ENCODE data around the gene ADARB2.

ADARB2 gene

DNA sequence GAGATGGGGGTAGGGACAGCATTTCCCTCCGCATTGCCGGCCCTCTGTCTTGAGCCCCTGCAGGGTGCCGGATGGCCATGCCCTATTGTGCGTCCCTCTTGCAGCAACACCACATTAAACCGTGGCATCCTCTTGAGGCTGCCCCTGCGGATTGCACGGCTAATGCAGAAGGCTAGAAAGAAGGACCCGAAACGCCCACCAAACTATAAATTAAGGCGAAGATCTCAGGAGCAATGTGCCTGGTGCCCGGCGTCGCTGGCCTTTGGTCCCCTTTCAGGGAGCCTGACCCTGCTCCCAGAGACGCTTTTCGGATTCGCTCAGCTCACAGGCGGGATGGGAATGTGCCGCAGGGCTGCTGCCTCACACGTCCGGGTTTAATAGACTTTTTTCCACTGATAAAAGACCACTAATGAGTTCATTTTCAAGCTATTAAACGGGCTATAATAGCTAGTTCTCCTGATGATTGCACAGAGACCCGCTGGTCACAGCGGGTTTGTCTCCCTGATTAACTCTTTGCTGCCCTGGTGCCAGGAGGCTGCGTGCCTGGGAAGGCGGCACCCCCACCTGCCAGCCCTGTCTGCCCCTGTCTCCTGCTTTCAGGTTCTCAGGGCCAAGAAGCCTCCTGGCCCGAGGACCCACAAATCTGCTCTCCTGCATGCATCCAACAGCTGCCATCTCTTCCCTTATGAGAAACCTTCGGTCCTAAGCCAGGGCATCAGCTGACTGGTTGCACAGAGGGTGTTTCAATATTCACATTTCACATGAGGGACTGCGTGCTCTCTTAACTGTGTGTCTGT is 128.3 kb downstream of the ADARB2 start:
- no peak for FAIRE-seq
- no peak for DNase-seq (ENCODE audit: insufficient read length, low spot score)
- TF ChIP-seq POLR2A (IDR thresholded peaks at IDR 0.05; ENCODE audit: low read depth, low read length) = no peak

DNA sequence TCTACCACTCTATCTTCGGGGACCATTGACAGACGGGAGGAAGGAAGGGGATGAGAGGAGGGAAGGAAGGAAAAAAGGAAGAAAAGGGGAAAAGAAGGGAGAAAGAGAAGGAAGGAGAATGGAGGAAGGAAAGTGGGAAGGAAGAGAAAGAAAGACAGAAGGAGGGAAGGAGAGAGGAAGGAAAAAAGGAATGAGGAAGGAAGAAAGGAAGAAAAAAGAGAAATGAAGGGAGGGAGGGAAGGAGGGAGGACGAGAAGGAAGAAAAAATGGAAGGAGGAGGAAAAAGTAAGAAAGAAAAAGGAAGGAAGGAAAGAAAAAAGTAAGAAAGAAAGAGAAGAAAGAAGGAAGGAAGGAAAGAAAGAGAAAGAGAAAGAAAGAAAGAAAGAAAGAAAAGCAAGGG is 128.9 kb downstream of the ADARB2 start:
- FAIRE-seq (no peak), DNase-seq (ENCODE audit: insufficient read length, low spot score) (no peak)
- no peak for TF ChIP-seq POLR2A (IDR thresholded peaks at IDR 0.05; ENCODE audit: low read depth, low read length)

GRCh38 chr10:1607466-1607865 is 129.9 kb downstream of the ADARB2 start:
- no peak for TF ChIP-seq POLR2A (IDR thresholded peaks at IDR 0.05; ENCODE audit: low read depth, low read length)
- no peak for FAIRE-seq
- no peak for DNase-seq (ENCODE audit: insufficient read length, low spot score)

DNA sequence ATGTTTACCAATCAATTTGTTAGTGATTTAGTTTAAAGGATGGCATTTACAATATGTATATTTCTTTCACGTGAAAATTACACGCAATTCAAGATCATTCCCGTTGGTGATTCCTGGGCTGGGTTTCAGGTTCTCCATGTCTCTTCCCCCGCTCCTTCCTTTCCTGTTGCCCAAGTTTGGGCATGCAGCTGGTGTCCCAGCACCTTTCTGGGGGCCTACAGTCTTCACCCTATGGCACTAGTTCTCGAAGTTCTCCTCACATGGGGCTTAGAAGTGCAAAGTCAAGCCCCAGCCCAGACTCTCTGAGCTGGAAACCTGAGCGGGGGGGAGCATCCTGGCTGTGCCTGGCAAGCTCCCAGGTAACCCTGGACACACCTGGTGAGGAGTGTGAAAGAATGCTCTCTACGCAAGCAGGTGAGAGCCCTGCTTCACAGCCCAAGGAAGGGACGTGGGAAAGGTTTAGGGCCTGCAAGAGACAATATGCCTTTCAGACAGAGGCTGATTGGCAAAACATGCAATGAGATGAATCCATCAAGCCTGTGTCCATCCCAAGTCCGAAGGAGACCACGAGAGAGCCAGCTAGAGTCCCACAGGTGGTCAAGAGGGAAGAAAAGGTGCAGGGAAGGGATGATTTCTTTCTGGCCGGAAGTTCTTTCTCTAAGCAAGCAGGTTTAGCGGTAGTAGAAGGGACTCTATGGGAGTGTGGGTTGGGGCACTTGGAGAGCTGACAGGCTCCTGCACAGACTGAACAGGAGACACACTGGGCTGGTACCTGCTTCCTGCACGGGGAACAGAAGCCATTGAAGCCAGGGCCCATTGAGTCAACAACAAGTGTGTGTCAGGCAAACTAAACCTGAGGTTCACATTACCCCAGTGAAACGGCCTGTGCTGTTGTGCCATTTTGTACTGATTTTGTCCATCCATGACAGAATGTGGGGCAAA is 131.1 kb downstream of the ADARB2 start:
- no peak for FAIRE-seq
- no peak for TF ChIP-seq POLR2A (IDR thresholded peaks at IDR 0.05; ENCODE audit: low read depth, low read length)
- no peak for DNase-seq (ENCODE audit: insufficient read length, low spot score)

- DNase-seq (ENCODE audit: insufficient read length, low spot score) (no peak), FAIRE-seq (no peak)
- TF ChIP-seq POLR2A (IDR thresholded peaks at IDR 0.05; ENCODE audit: low read depth, low read length) = no peak
Observed at GRCh38 chr10:1605121-1605520, 132.2 kb downstream of the ADARB2 start.

GRCh38 chr10:1604246-1604645 is 133.1 kb downstream of the ADARB2 start:
- TF ChIP-seq POLR2A (IDR thresholded peaks at IDR 0.05; ENCODE audit: low read depth, low read length) = no peak
- DNase-seq (ENCODE audit: insufficient read length, low spot score) (no peak), FAIRE-seq (no peak)

- DNase-seq (ENCODE audit: insufficient read length, low spot score) (no peak), FAIRE-seq (no peak)
- TF ChIP-seq POLR2A (IDR thresholded peaks at IDR 0.05; ENCODE audit: low read depth, low read length) = no peak
Observed at GRCh38 chr10:1603181-1603580, 134.1 kb downstream of the ADARB2 start.

- no peak for DNase-seq (ENCODE audit: insufficient read length, low spot score)
- FAIRE-seq = no peak
- no peak for TF ChIP-seq POLR2A (IDR thresholded peaks at IDR 0.05; ENCODE audit: low read depth, low read length)
Observed at GRCh38 chr10:1602037-1602484, 135.3 kb downstream of the ADARB2 start.

DNA sequence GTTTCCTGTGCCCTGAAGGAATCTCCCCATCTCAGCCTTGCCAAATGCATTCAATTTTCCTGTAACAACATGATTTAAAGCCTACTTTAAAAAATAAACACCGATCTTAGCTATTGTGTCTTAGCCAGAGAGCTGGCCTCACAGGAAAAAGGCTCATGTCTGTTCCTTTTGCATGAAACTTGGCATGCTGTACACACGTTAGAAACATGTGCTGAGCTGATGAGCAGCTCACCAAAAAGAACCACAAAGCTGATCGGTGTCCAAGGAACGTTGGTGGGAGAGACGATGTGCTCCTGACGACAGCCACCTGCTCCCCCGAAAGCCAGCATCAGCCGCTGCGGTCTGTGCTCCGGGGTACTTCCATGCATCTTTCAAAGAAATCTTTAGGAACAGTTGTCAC is 135.9 kb downstream of the ADARB2 start:
- DNase-seq (ENCODE audit: insufficient read length, low spot score) (no peak), FAIRE-seq (no peak)
- no peak for TF ChIP-seq POLR2A (IDR thresholded peaks at IDR 0.05; ENCODE audit: low read depth, low read length)

GRCh38 chr10:1600861-1601260 is 136.5 kb downstream of the ADARB2 start:
- DNase-seq (ENCODE audit: insufficient read length, low spot score) (no peak), FAIRE-seq (no peak)
- no peak for TF ChIP-seq POLR2A (IDR thresholded peaks at IDR 0.05; ENCODE audit: low read depth, low read length)

DNA sequence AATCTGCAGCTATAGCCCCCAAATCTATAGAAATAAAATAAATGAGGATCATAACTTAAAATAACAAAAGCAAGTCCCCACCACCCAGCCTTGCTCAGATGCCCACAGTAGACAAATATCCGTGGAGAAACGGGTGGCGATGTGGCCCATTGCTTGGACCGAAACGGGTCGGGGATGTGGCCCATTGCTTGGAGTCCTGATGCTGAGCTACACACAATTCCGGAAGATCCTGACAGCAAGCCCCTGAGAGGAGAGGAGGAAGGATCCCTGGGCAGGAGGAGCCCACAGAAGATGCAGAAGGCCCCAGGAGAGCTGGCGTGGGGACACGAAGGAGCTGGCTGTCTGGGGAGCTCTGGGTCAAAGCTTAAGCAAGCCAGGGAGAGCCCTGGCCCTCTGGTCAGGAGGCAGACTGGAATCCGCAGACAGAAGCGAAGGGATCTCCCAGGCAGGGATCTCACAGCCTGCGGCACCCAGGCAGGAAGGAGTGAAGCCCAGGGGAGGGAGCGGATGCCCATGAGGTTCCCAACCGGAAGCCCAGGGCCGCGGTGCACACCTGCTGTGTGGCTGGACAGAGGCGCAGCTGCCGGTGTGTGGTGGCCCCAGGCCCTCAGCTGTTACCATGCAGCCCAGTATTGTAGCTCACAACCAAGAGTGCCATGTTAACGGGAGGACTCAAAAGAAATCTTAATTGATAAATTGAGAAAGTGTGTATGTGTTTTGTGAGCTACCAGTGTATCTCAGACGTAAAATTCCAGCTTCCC is 138.8 kb downstream of the ADARB2 start:
- no peak for FAIRE-seq
- no peak for TF ChIP-seq POLR2A (IDR thresholded peaks at IDR 0.05; ENCODE audit: low read depth, low read length)
- no peak for DNase-seq (ENCODE audit: insufficient read length, low spot score)

DNA sequence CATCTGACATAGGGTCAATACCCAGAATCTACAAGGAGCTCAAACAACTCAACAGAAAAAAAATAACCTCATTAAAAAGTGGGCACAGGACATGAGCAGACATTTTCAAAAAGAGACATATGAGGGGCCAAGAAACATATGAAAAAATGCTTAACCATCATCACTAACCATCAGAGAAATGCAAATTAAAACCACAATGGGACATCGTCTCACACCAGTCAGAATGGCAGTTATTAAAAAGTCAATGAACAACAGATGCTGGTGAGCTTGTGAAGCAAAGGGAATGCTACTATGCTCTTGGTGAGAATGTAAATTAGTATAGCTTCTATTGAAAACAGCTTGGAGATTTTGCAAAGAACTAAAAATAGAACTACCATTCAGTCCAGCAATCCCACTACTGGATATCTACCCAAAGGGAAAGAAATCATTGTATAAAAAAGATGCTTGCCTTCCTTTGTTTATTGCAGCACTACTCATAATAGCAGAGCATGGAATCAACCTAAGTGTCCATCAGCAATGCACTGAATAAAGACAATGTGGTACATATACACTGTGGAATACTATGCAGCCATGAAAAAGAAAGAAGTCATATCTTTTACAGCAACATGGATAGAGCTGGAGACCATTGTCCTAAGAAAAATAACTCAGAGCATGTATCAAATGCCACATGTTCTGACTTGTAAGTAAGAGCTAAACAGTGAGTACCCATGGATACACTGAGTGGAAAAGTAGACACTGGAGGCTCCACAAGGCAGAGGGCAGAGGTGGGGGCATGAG is 139.8 kb downstream of the ADARB2 start:
- no peak for FAIRE-seq

DNA sequence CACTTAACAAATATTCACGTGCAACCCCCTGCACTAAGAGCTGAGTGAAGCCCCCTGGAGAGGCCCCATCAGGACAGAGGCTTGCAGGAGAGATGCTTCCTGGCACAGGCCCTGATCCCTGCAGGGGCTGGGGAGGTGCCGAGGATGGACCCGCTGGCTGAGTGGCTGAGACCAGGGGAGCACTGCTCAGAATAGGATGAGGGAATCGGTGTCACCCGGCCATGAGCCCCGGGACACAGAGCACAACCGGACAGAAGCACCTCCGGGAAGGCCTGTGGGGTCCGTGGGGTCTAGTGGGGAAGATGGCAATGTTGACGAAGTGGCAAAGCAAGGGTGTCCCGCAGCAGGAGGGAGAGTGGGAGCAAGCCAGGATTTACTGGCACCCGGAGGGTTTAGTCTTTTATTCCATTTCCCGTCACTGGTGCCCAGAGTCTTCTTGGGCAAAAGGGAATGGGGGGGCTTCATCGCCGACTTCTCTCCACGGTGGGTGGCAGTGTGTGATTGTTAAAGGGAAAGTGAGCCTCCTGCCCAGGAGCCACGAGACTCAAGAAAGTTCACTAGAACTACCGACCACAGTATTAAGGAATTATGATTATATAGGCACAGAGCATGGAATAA is 140.7 kb downstream of the ADARB2 start:
- FAIRE-seq (no peak), DNase-seq (ENCODE audit: insufficient read length, low spot score) (no peak)
- TF ChIP-seq POLR2A (IDR thresholded peaks at IDR 0.05; ENCODE audit: low read depth, low read length) = no peak

More for the DNA sequence above, 139.8 kb downstream of the ADARB2 start:
- no peak for TF ChIP-seq POLR2A (IDR thresholded peaks at IDR 0.05; ENCODE audit: low read depth, low read length)
- no peak for DNase-seq (ENCODE audit: insufficient read length, low spot score)
